ENCODE measurements around the gene CELSR1. TPM values are rescaled to one million over a fixed set of nuclear protein-coding genes. Genes with fewer than 3 reads are reported as not detected.

CELSR1 gene
- total RNA-seq, 1 donor from 2014 or later, result 16.0 TPM

GRCh38 chr22:46571642-46572250 is 34.3 kb upstream of the CELSR1 start:
- H3K9me3 Mint-ChIP-seq (ENCODE audit: unreplicated experiment), result peaks cover 15% of the 10 kb centered on the region
- no peak for TF ChIP-seq CTCF (IDR thresholded peaks at IDR 0.05)
- no peak overlapping the region for H3K4me3 Mint-ChIP-seq (ENCODE audit: unreplicated experiment)
- H3K4me1 Mint-ChIP-seq (ENCODE audit: unreplicated experiment), result peaks cover 14% of the 10 kb centered on the region
- no peaks in the 10 kb centered on the region for H3K27me3 Mint-ChIP-seq (ENCODE audit: unreplicated experiment)
- no peak overlapping the region for H3K27ac Mint-ChIP-seq (ENCODE audit: unreplicated experiment)
- no peaks in the 10 kb centered on the region for H3K36me3 Mint-ChIP-seq (ENCODE audit: unreplicated experiment)
- DNase-seq (ENCODE audit: extremely low spot score, unreplicated experiment), result no peak

GRCh38 chr22:46569848-46570695 is 32.7 kb upstream of the CELSR1 start:
- no peak for DNase-seq (ENCODE audit: extremely low spot score, unreplicated experiment)
- Mint-ChIP-seq H3K9me3 (ENCODE audit: unreplicated experiment) (peaks cover 15% of the 10 kb centered on the region), H3K4me3 (ENCODE audit: unreplicated experiment) (no peak overlapping the region), H3K36me3 (ENCODE audit: unreplicated experiment) (no peaks in the 10 kb centered on the region), H3K27me3 (ENCODE audit: unreplicated experiment) (no peaks in the 10 kb centered on the region), H3K4me1 (ENCODE audit: unreplicated experiment) (peaks cover under 1% of the 10 kb centered on the region), H3K27ac (ENCODE audit: unreplicated experiment) (no peak overlapping the region)
- TF ChIP-seq CTCF (IDR thresholded peaks at IDR 0.05), result no peak

GRCh38 chr22:46569055-46569847 is 31.8 kb upstream of the CELSR1 start:
- no peak for DNase-seq (ENCODE audit: extremely low spot score, unreplicated experiment)
- H3K4me3 Mint-ChIP-seq (ENCODE audit: unreplicated experiment), result no peak overlapping the region
- H3K9me3 Mint-ChIP-seq (ENCODE audit: unreplicated experiment), result peaks cover 15% of the 10 kb centered on the region
- no peak overlapping the region for H3K27ac Mint-ChIP-seq (ENCODE audit: unreplicated experiment)
- no peaks in the 10 kb centered on the region for H3K27me3 Mint-ChIP-seq (ENCODE audit: unreplicated experiment)
- no peaks in the 10 kb centered on the region for H3K36me3 Mint-ChIP-seq (ENCODE audit: unreplicated experiment)
- no peak for TF ChIP-seq CTCF (IDR thresholded peaks at IDR 0.05)
- H3K4me1 Mint-ChIP-seq (ENCODE audit: unreplicated experiment), result peaks cover 2% of the 10 kb centered on the region

- Mint-ChIP-seq H3K36me3 (ENCODE audit: unreplicated experiment) (no peaks in the 10 kb centered on the region), H3K9me3 (ENCODE audit: unreplicated experiment) (peaks cover 15% of the 10 kb centered on the region), H3K27me3 (ENCODE audit: unreplicated experiment) (no peaks in the 10 kb centered on the region), H3K27ac (ENCODE audit: unreplicated experiment) (no peak overlapping the region), H3K4me3 (ENCODE audit: unreplicated experiment) (no peak overlapping the region), H3K4me1 (ENCODE audit: unreplicated experiment) (peaks cover 11% of the 10 kb centered on the region)
- DNase-seq (ENCODE audit: extremely low spot score, unreplicated experiment), result no peak
- TF ChIP-seq CTCF (IDR thresholded peaks at IDR 0.05), result no peak
Observed at GRCh38 chr22:46568102-46568809, 30.8 kb upstream of the CELSR1 start.
